Endothelial cell of umbilical vein (primary cell): ENCODE data around the gene UBXN11. TPM values are rescaled to one million over a fixed set of nuclear protein-coding genes. Genes with fewer than 3 reads are reported as not detected.
A peak's percentile ranks its signal among the peaks of the same experiment; 100 is the strongest.

Experiments used
- BruUV-seq: library from RNA; stranded (reverse); fragments of 400-500 nt; replicated peaks from 2 replicates; lab custom pipeline; 2021; lab: Mats Ljungman, UMichigan
- CTCF ChIA-PET: fragments of 300-600, 350-600 bp; sonication (Branson Sonifier 250); formaldehyde crosslinking; loops from one replicate; lab custom pipeline; 2021; ENCODE audit warnings: antibody characterized with exemption, inconsistent platforms; lab: Charles Lee
- POLR2A ChIA-PET: fragments of 300-600, 350-600 bp; sonication (Branson Sonifier 250); formaldehyde crosslinking; loops from one replicate; lab custom pipeline; 2021; ENCODE audit warnings: antibody characterized with exemption, inconsistent platforms; lab: Charles Lee
- DNase-seq: peaks from one replicate; pipeline ENCODE4 v3.0.0-alpha.2; 2011; ENCODE audit warnings: low read depth, low spot score
- FAIRE-seq: peaks from 2 replicates; lab custom pipeline; 2011; peaks lifted over from hg19 to GRCh38; lab: Jason Lieb, UNC
- H2AFZ ChIP-seq: 2 replicates; pipeline ENCODE4 v1.6.0; 2012; ENCODE audit warnings: low read depth, low read length, control low read depth, inconsistent platforms
- H3K27ac ChIP-seq: 2 replicates; pipeline ENCODE4 v1.5.1; 2011; ENCODE audit warnings: low read depth, mild to moderate bottlenecking, control low read depth, low read length, moderate library complexity; ENCODE audit not compliant: insufficient read depth
- H3K27me3 ChIP-seq, 2 experiments: 2 replicates each; pipeline versions ENCODE4 v1.6.0 to v1.6.1; 2011; ENCODE audit warnings: low read length in 2 of 2, mixed read lengths in 1 of 2; ENCODE audit not compliant: control insufficient read depth in 2 of 2, insufficient read depth in 2 of 2
- H3K36me3 ChIP-seq, 2 experiments: 2 replicates in 1 of 2; 3 replicates in 1 of 2; pipeline ENCODE4 v1.5.1; 2011; ENCODE audit warnings: low read length in 2 of 2, mild to moderate bottlenecking in 1 of 2, moderate library complexity in 1 of 2; ENCODE audit not compliant: control insufficient read depth in 2 of 2, insufficient read depth in 2 of 2; ENCODE audit errors: extremely low read depth in 1 of 2
- H3K4me1 ChIP-seq: 3 replicates; pipeline ENCODE4 v1.5.1; 2011; ENCODE audit warnings: mild to moderate bottlenecking, low read length; ENCODE audit not compliant: control insufficient read depth, insufficient read depth; ENCODE audit errors: extremely low read depth
- H3K4me2 ChIP-seq: 2 replicates; pipeline ENCODE4 v1.6.1; 2011; ENCODE audit warnings: low read length, control low read depth, mixed read lengths; ENCODE audit not compliant: insufficient read depth
- H3K4me3 ChIP-seq, 3 experiments: fragments of 200-600 bp in 1 of 3; sonication (generic), shearing (Covaris generic) in 1 of 3; replicated peaks in 1 of 3; 2 replicates each; pipeline ENCODE4 v1.5.1; 2011 to 2016; ENCODE audit warnings: control low read depth in 3 of 3, low read length in 3 of 3, mild to moderate bottlenecking in 2 of 3, inconsistent platforms in 1 of 3, low read depth in 1 of 3, moderate library complexity in 1 of 3; ENCODE audit not compliant: insufficient read depth in 1 of 3
- H3K79me2 ChIP-seq: 2 replicates; pipeline ENCODE4 v1.6.0; 2012; ENCODE audit warnings: low read length, inconsistent platforms; ENCODE audit not compliant: control insufficient read depth, insufficient read depth
- H3K9ac ChIP-seq: replicated peaks from 2 replicates; pipeline ENCODE3; 2011; ENCODE audit warnings: low read length, control low read depth; ENCODE audit not compliant: insufficient read depth; ENCODE audit errors: extremely low read depth
- H3K9me1 ChIP-seq: replicated peaks from 3 replicates; pipeline ENCODE4 v1.6.0; 2011; ENCODE audit warnings: mild to moderate bottlenecking, low read length; ENCODE audit not compliant: control insufficient read depth, insufficient read depth; ENCODE audit errors: extremely low read depth
- H3K9me3 ChIP-seq: replicated peaks from 2 replicates; pipeline ENCODE4 v1.5.1; 2012; ENCODE audit warnings: low read length, inconsistent platforms; ENCODE audit not compliant: control insufficient read depth, insufficient read depth
- H4K20me1 ChIP-seq: replicated peaks from 2 replicates; pipeline ENCODE3; 2011; ENCODE audit warnings: mild to moderate bottlenecking, low read length; ENCODE audit not compliant: control insufficient read depth, insufficient read depth; ENCODE audit errors: extremely low read depth
- EZH2 ChIP-seq: IDR thresholded peaks from 2 replicates; pipeline ENCODE4 v1.6.1; 2012; ENCODE audit warnings: borderline replicate concordance, low read depth, mild to moderate bottlenecking, moderate library complexity, low read length, inconsistent platforms; ENCODE audit not compliant: severe bottlenecking
- FOS ChIP-seq: IDR thresholded peaks from 2 replicates; pipeline ENCODE4 v1.6.1; 2011; ENCODE audit warnings: mild to moderate bottlenecking, low read length, moderate library complexity, borderline replicate concordance; ENCODE audit not compliant: insufficient read depth
- GATA2 ChIP-seq: IDR thresholded peaks from 2 replicates; pipeline ENCODE4 v1.7.0; 2011; ENCODE audit warnings: low read depth, mild to moderate bottlenecking, moderate library complexity, mixed read lengths, low read length; ENCODE audit not compliant: insufficient read length, insufficient read depth
- JUN ChIP-seq: IDR thresholded peaks from 2 replicates; pipeline ENCODE4 v1.6.1; 2011; ENCODE audit warnings: borderline replicate concordance, low read depth; ENCODE audit not compliant: insufficient read length, insufficient read depth
- MYC ChIP-seq: IDR thresholded peaks from one replicate; pipeline ENCODE4 v1.6.1; 2011; ENCODE audit warnings: mild to moderate bottlenecking, low read depth, low read length
- POLR2A ChIP-seq: IDR thresholded peaks from 2 replicates; pipeline ENCODE4 v1.6.1; 2012; ENCODE audit warnings: low read depth, mild to moderate bottlenecking, control low read depth, low read length
- POLR2AphosphoS5 ChIP-seq: IDR thresholded peaks from 2 replicates; pipeline ENCODE4 v1.6.1; 2012; ENCODE audit warnings: low read depth, mild to moderate bottlenecking, control low read depth, low read length, moderate library complexity; ENCODE audit not compliant: insufficient read depth
- dilution Hi-C: fragments of 300-500 bp; cut with MboI; formaldehyde crosslinking; loops from one replicate; pipeline ENCODE4 v1.15.0; 2019; ENCODE audit warnings: low sequenced_read_pairs; ENCODE audit not compliant: extremely low pct_ligation_motif_present
- intact Hi-C: fragments of 100-400 bp; cut with micrococcal nuclease; formaldehyde crosslinking; loops from one replicate; pipeline ENCODE4 v1.10.0; 2022
- polyA plus RNA-seq, 4 experiments: library from polyadenylated mRNA; depleted of rRNA in 3 of 4; stranded (reverse) in 3 of 4; unstranded in 1 of 4; fragments of >200 nt; gene quantifications; 2 replicates each; pipeline versions ENCODE4 v1.2.1 to v1.2.3, GENCODE V29; 2011 to 2012; ENCODE audit warnings: missing spikeins in 1 of 4
- total RNA-seq: library from RNA; stranded (reverse); gene quantifications from 2 replicates; pipeline ENCODE4 v1.2.3, GENCODE V29; 2021
- TF ChIP-seq, protein P1 (sequence below): IDR thresholded peaks from 2 replicates; pipeline ENCODE4 v1.6.1; 2011; ENCODE audit not compliant: insufficient read depth, insufficient read length
- TF ChIP-seq, protein P2 (sequence below), 2 donors: IDR thresholded peaks; 1 replicate in 1 of 2; 2 replicates in 1 of 2; pipeline ENCODE4 v1.5.1; 2011; ENCODE audit warnings: low read length in 2 of 2, mild to moderate bottlenecking in 2 of 2, moderate library complexity in 2 of 2, control low read depth in 1 of 2, inconsistent platforms in 1 of 2, low read depth in 1 of 2; ENCODE audit not compliant: insufficient read depth in 1 of 2; ENCODE audit errors: extremely low read depth in 1 of 2

Gene UBXN11
- total and polyA plus RNA-seq, 2 donors (not counting 3 experiments of a cell fraction or from before 2014, with no cell fraction given), result 14.8 to 15.6 TPM

DNA sequence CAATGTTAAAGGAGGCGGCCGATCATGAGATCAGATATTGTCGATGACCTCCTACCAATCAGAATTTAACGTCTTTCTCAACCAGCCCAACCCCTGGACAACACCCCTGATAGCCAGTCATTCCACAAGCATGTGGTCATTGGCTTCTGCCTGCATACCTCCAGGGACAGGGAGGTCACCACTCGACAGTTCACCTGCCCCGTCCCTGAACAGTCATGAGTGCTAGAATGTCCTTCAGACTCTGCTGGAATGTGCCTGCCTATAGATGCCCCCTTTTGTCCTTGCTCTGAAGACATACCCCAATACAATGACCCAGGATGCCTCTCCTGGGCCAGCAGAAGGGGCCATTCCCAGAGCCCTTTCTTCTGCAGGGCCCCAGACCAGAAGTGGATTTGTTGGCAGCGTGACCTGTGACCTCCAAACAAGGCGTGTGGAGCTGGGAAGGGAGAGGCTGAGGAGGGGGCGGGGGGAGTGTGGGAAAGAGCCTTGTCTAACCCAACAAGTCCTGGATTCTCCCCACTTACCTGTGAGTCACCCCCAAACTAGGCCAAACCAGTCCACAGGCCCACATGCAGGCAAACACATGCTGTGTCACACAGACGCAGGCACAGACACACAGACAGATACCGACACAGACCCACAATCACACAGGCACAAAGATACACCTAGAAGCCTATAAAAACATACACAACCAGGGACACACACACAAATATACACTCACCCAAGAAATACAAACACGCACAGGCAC is 45.3 kb upstream of the UBXN11 start:
- ChIA-PET CTCF (interaction anchor here (1.1 to 1.5 kb wide), 2 partner anchors 12 to 65 kb away, joined by 3 to 5 read pairs; no protein-coding TSS in a partner anchor), POLR2A (no interaction called here)
- DNase-seq (no peak), FAIRE-seq (no peak)
- no peaks in the 10 kb centered on the region for H3K27me3 ChIP-seq
- intact Hi-C loops, result no loop called here
- no peak overlapping the region for H2AFZ ChIP-seq
- H3K4me1 ChIP-seq, result peaks cover 15% of the 10 kb centered on the region
- H3K27ac ChIP-seq, result peak overlapping the region; percentile 51
- dilution Hi-C loops, result no loop called here
- H3K9me1 ChIP-seq, result no peaks in the 10 kb centered on the region
- H3K4me2 ChIP-seq, result no peak overlapping the region
- no peaks in the 10 kb centered on the region for H4K20me1 ChIP-seq
- no TSS peak for BruUV-seq
- TF ChIP-seq, protein P1, sequence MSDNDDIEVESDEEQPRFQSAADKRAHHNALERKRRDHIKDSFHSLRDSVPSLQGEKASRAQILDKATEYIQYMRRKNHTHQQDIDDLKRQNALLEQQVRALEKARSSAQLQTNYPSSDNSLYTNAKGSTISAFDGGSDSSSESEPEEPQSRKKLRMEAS, result no peak
- TF ChIP-seq POLR2A, result no peak
- TF ChIP-seq, protein P2, sequence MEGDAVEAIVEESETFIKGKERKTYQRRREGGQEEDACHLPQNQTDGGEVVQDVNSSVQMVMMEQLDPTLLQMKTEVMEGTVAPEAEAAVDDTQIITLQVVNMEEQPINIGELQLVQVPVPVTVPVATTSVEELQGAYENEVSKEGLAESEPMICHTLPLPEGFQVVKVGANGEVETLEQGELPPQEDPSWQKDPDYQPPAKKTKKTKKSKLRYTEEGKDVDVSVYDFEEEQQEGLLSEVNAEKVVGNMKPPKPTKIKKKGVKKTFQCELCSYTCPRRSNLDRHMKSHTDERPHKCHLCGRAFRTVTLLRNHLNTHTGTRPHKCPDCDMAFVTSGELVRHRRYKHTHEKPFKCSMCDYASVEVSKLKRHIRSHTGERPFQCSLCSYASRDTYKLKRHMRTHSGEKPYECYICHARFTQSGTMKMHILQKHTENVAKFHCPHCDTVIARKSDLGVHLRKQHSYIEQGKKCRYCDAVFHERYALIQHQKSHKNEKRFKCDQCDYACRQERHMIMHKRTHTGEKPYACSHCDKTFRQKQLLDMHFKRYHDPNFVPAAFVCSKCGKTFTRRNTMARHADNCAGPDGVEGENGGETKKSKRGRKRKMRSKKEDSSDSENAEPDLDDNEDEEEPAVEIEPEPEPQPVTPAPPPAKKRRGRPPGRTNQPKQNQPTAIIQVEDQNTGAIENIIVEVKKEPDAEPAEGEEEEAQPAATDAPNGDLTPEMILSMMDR (IDR thresholded peaks at IDR 0.05; ENCODE audit: extremely low read depth in 1 of 2, insufficient read depth in 1 of 2, low read depth in 1 of 2, low read length in 2 of 2), result no peak
- no peak for TF ChIP-seq MYC
- no peak for TF ChIP-seq GATA2
- TF ChIP-seq FOS, result no peak
- no peak for TF ChIP-seq EZH2
- no peak for TF ChIP-seq JUN
- TF ChIP-seq POLR2AphosphoS5, result no peak
- no peaks in the 10 kb centered on the region for H3K79me2 ChIP-seq
- no peak overlapping the region for H3K4me3 ChIP-seq
- no peaks in the 10 kb centered on the region for H3K36me3 ChIP-seq
- H3K9ac ChIP-seq, result no peak overlapping the region
- no peaks in the 10 kb centered on the region for H3K9me3 ChIP-seq
